Spleen (tissue), 7 donors: ENCODE data around the gene DFFA.

Source experiments
- POLR2A ChIP-seq, 3 donors: fragments of 450-650 bp; IDR thresholded peaks; one replicate each; pipeline ENCODE4 v1.5.1; 2017; ENCODE audit warnings: antibody characterized with exemption in 3 of 3, mild to moderate bottlenecking in 1 of 3
- POLR2AphosphoS5 ChIP-seq, 3 donors: sonication (generic); formaldehyde crosslinking; IDR thresholded peaks; one replicate each; pipeline ENCODE4 v1.5.1; 2017; ENCODE audit warnings: antibody characterized with exemption in 3 of 3
- TF ChIP-seq, protein P1 (sequence below), 11 experiments: fragments of 200-600 bp in 7 of 11; fragments of 450-650 bp in 4 of 11; sonication (generic) in 4 of 11; IDR thresholded peaks in 8 of 11; conservative IDR thresholded peaks in 3 of 11; 1 replicate in 7 of 11; 2 replicates in 4 of 11; pipeline versions ENCODE4 v1.4.0 to v1.8.0; 2016 to 2021; ENCODE audit warnings: antibody characterized with exemption in 11 of 11, inconsistent platforms in 4 of 11, mild to moderate bottlenecking in 1 of 11
- donor health status: DM: no; HTN: no; CAD: no; lungs with moderate emphysema.
- donor health status: DM: no; HTN: no; CAD: no.
- donor health status: DM: no; HTN: no; CAD: no.

DNA sequence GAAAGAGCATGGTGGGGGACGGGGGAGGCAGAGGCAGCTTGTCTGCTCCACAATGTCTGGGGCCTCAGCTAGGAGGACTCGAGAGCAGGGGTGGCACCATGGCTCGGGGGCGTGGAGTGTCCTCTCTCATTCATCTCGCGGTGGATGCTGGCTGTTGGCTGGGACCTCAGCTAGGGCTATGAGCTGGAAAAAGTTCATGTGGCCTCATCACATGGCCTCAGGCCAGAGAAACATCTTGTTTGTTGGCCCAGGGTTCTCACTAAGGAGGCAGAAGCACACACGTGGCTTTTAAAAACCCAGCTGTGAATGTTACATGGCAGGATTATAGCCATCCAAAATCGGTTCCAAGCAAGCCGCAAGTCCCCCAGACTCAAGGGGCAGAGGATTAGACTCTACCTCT lies 48.3 kb downstream of the DFFA start:
- no peak for TF ChIP-seq POLR2A (IDR thresholded peaks at IDR 0.05)
- TF ChIP-seq, protein P1, sequence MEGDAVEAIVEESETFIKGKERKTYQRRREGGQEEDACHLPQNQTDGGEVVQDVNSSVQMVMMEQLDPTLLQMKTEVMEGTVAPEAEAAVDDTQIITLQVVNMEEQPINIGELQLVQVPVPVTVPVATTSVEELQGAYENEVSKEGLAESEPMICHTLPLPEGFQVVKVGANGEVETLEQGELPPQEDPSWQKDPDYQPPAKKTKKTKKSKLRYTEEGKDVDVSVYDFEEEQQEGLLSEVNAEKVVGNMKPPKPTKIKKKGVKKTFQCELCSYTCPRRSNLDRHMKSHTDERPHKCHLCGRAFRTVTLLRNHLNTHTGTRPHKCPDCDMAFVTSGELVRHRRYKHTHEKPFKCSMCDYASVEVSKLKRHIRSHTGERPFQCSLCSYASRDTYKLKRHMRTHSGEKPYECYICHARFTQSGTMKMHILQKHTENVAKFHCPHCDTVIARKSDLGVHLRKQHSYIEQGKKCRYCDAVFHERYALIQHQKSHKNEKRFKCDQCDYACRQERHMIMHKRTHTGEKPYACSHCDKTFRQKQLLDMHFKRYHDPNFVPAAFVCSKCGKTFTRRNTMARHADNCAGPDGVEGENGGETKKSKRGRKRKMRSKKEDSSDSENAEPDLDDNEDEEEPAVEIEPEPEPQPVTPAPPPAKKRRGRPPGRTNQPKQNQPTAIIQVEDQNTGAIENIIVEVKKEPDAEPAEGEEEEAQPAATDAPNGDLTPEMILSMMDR (IDR thresholded peaks at IDR 0.05 in 8 of 11, conservative IDR thresholded peaks at IDR 0.05 in 3 of 11) = no peak
- no peak for TF ChIP-seq POLR2AphosphoS5 (IDR thresholded peaks at IDR 0.05)
